Spleen (tissue), 11 donors: ENCODE results near the gene COQ9. TPM values are rescaled to one million over a fixed set of nuclear protein-coding genes. Genes with fewer than 3 reads are reported as not detected.

ENCODE experiments used
- DNase-seq: peaks from one replicate; pipeline ENCODE4 v3.0.0-alpha.2; 2020
- H3K27ac ChIP-seq, 8 donors: fragments of 200-600 bp; sonication (generic) in 7 of 8; 1 replicate in 4 of 8; 2 replicates in 4 of 8; pipeline versions ENCODE4 v1.5.0 to v1.8.0; 2016 to 2021; ENCODE audit warnings: inconsistent platforms in 4 of 8, mild to moderate bottlenecking in 4 of 8, moderate library complexity in 1 of 8
- H3K27me3 ChIP-seq, 7 donors: fragments of 200-600 bp; sonication (generic) in 6 of 7; replicated peaks in 1 of 7; 1 replicate in 4 of 7; 2 replicates in 3 of 7; pipeline versions ENCODE4 v1.5.0 to v1.8.0; 2016 to 2021; ENCODE audit warnings: inconsistent platforms in 3 of 7, mild to moderate bottlenecking in 1 of 7
- H3K36me3 ChIP-seq, 6 donors: fragments of 200-600 bp; sonication (generic) in 5 of 6; 1 replicate in 4 of 6; 2 replicates in 2 of 6; pipeline versions ENCODE4 v1.5.0 to v1.8.0; 2016 to 2021; ENCODE audit warnings: inconsistent platforms in 2 of 6
- H3K4me1 ChIP-seq, 6 donors: fragments of 200-600 bp; sonication (generic) in 5 of 6; 1 replicate in 3 of 6; 2 replicates in 3 of 6; pipeline versions ENCODE4 v1.5.0 to v1.8.0; 2016 to 2021; ENCODE audit warnings: inconsistent platforms in 3 of 6
- H3K4me3 ChIP-seq, 8 donors: fragments of 200-600 bp; sonication (generic) in 7 of 8; 1 replicate in 4 of 8; 2 replicates in 4 of 8; pipeline versions ENCODE4 v1.5.0 to v1.8.0; 2016 to 2021; ENCODE audit warnings: inconsistent platforms in 4 of 8, mild to moderate bottlenecking in 4 of 8, moderate library complexity in 2 of 8
- H3K9me3 ChIP-seq, 8 donors: fragments of 200-600 bp; sonication (generic) in 7 of 8; 1 replicate in 4 of 8; 2 replicates in 4 of 8; pipeline versions ENCODE4 v1.5.0 to v1.8.0; 2016 to 2021; ENCODE audit warnings: inconsistent platforms in 4 of 8
- POLR2A ChIP-seq, 3 donors: fragments of 450-650 bp; IDR thresholded peaks; one replicate each; pipeline ENCODE4 v1.5.1; 2017; ENCODE audit warnings: antibody characterized with exemption in 3 of 3, mild to moderate bottlenecking in 1 of 3
- POLR2AphosphoS5 ChIP-seq, 3 donors: sonication (generic); formaldehyde crosslinking; IDR thresholded peaks; one replicate each; pipeline ENCODE4 v1.5.1; 2017; ENCODE audit warnings: antibody characterized with exemption in 3 of 3
- WGBS, 5 donors: extraction: QIAGEN DNeasy Blood & Tissue Kit in 3 of 5; methylation state at CpG; one replicate each; pipeline versions ENCODE4 v1.1.5 to v1.1.7; 2013 to 2018; 5-methylcytosine and 5-hydroxymethylcytosine counted together
- intact Hi-C: fragments of 100-400 bp; cut with DNase I; formaldehyde crosslinking; loops from one replicate; pipeline ENCODE4 v1.15.0; 2023; ENCODE audit warnings: low total_unique reads
- polyA plus RNA-seq, 3 donors: library from polyadenylated mRNA; stranded (reverse); fragments of 200-250 nt; gene quantifications; one replicate each; pipeline ENCODE4 v1.2.1, GENCODE V29; 2013
- total RNA-seq, 7 donors: library from RNA; depleted of rRNA in 3 of 7; stranded (reverse); fragments of >200 nt in 3 of 7; fragmentation: NEBNext Ultra II Directional in 4 of 7; extraction: Animal tissue kit (Norgen Biotek cat#: 25700) in 4 of 7; gene quantifications; one replicate each; pipeline versions ENCODE4 v1.1.0 to v1.2.1, GENCODE V29; 2016 to 2021
- TF ChIP-seq, protein P1 (sequence below), 11 experiments: fragments of 200-600 bp in 7 of 11; fragments of 450-650 bp in 4 of 11; sonication (generic) in 4 of 11; IDR thresholded peaks in 8 of 11; conservative IDR thresholded peaks in 3 of 11; 1 replicate in 7 of 11; 2 replicates in 4 of 11; pipeline versions ENCODE4 v1.4.0 to v1.8.0; 2016 to 2021; ENCODE audit warnings: antibody characterized with exemption in 11 of 11, inconsistent platforms in 4 of 11, mild to moderate bottlenecking in 1 of 11
- donor health status: healthy with polysubstance abuse.
- donor health status: DM: no; HTN: no; CAD: no; lungs with moderate emphysema.
- donor health status: DM: no; HTN: no; CAD: no.
- donor health status: Bipolar disorder and iron deficiency.
- donor health status: healthy.
- donor health status: DM: no; HTN: no; CAD: no.
- donor health status: DM: yes; HTN: yes; CAD: no.

COQ9 gene
- total and polyA plus RNA-seq, 10 donors: 25.8 to 39.9 (median 31.4) TPM

DNA sequence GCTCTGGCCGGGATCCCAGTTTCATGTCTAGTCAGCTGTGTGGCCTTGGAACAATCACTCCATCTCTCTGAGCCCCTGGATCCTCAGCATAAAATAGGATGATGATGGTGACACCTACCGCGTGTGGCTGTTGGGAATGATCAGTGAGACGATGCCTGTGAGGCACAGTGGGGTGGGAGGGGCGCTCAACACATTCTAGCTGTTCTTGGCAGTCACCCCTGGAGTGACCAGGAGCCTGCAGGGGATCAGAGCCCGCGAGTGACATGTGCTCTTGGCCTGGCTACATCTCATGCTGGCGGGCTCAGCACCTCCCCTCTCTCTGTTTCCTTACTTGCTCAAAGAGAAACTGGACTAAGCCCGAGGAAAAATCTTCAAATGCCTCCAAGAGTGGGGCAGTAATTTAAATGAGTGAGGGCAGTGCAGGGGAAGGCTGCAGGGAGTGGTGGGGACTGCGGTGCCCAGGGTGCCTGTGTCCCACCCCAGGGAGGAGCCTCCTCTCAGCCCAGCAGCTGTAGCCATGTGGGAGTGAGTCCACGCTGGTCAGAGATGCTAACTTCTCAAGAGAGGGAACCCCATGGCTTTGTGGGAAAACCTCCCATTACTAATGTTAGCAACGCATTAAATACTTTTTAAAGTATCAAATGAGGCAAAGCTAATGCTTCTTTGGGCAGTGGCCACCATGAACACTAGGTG, 62.1 kb downstream of the COQ9 start:
- WGBS, 5 donors: 82 to 85% (median 83%) methylated on average over 12 of the region's 12 CpGs
- peaks cover 0 to 23% (median 4%) of the 10 kb centered on the region in 6 donors for H3K36me3 ChIP-seq
- H3K9me3 ChIP-seq: no peaks in the 10 kb centered on the region
- TF ChIP-seq POLR2AphosphoS5 (IDR thresholded peaks at IDR 0.05) (no peak), POLR2A (IDR thresholded peaks at IDR 0.05) (no peak)
- TF ChIP-seq, protein P1, sequence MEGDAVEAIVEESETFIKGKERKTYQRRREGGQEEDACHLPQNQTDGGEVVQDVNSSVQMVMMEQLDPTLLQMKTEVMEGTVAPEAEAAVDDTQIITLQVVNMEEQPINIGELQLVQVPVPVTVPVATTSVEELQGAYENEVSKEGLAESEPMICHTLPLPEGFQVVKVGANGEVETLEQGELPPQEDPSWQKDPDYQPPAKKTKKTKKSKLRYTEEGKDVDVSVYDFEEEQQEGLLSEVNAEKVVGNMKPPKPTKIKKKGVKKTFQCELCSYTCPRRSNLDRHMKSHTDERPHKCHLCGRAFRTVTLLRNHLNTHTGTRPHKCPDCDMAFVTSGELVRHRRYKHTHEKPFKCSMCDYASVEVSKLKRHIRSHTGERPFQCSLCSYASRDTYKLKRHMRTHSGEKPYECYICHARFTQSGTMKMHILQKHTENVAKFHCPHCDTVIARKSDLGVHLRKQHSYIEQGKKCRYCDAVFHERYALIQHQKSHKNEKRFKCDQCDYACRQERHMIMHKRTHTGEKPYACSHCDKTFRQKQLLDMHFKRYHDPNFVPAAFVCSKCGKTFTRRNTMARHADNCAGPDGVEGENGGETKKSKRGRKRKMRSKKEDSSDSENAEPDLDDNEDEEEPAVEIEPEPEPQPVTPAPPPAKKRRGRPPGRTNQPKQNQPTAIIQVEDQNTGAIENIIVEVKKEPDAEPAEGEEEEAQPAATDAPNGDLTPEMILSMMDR (IDR thresholded peaks at IDR 0.05 in 8 of 11, conservative IDR thresholded peaks at IDR 0.05 in 3 of 11): no peak
- intact Hi-C loops: no loop called here
- DNase-seq: no peak
- H3K4me3 ChIP-seq: no peak overlapping the region
- H3K27me3 ChIP-seq: no peaks in the 10 kb centered on the region
- H3K4me1 ChIP-seq: peaks cover 8 to 47% (median 23%) of the 10 kb centered on the region in 6 donors
- no peak overlapping the region for H3K27ac ChIP-seq

DNA sequence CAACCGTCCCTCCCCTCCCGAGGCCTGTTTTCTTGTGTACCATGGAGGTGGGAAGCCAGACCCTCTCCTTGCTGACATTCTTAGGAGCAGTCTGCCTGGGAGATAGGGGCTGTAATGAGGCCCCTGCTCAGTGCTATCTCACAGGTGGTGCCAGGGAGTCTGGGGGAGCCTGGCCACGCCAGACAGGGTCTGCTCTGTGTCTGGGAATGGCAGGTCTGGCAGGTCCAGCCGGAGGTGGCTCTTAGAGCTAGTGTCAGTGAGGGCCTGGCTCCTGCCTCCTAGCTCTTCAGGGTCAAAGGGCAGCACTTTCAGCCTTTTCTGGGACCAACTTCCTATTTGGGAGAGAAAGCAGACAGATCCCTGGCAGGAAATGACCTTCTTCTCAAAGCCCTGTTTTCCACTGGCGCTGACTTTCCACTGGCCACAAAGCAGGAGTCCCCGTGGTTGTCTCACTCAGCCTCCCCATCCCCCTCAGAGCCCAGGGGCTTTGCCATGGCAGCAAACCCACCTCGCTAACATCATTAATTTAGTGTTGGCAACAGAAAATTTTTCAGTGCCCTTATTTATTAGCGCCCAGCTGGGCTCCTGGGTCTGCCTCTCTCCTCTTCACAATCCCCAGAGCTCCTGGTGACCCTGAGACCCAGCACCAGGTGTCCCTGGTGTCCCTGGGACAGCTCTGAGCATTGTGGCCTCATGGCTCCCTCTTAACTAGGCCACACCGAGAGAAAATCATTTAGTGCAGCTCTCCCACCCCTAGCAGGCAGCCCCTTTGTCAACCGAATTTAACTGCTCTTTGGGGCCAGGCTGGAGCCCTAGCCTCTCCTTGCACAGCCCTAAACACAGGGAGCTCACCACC, 63.0 kb downstream of the COQ9 start:
- H3K4me1 ChIP-seq: peaks cover 8 to 56% (median 32%) of the 10 kb centered on the region in 6 donors
- no peaks in the 10 kb centered on the region for H3K9me3 ChIP-seq
- no peak for TF ChIP-seq POLR2A (IDR thresholded peaks at IDR 0.05)
- no peak for TF ChIP-seq POLR2AphosphoS5 (IDR thresholded peaks at IDR 0.05)
- TF ChIP-seq, protein P1 (IDR thresholded peaks at IDR 0.05 in 8 of 11, conservative IDR thresholded peaks at IDR 0.05 in 3 of 11): no peak
- peaks cover 0 to 32% (median 4%) of the 10 kb centered on the region in 6 donors for H3K36me3 ChIP-seq
- no peak for DNase-seq
- H3K27me3 ChIP-seq: no peaks in the 10 kb centered on the region
- no peak overlapping the region for H3K4me3 ChIP-seq
- WGBS, 5 donors: 61 to 80% (median 75%) methylated on average over 10 of the region's 10 CpGs
- peak overlapping the region in 1 of 8 donors; percentile 30 for H3K27ac ChIP-seq
- intact Hi-C loops: loop anchor here (10.0 kb wide), 1 partner anchor 45 kb away; the partner anchor contains the start of gene POLR2C

Other genes starting within 250 kb of the COQ9 start
- 10 to 100 TPM; 38.0 to 84.6 (median 62.4) TPM for gene ARL2BP, start 202.2 kb upstream of the COQ9 start, total RNA-seq
- 10 to 100 TPM; 30.1 to 65.1 (median 35.7) TPM for gene ARL2BP, start 202.2 kb upstream of the COQ9 start, polyA plus RNA-seq
- gene PLLP, start 162.8 kb upstream of the COQ9 start, total RNA-seq: 10 to 100 TPM in 6 of 7 donors, 1 to 10 TPM in 1; 9.6 to 53.1 (median 29.1) TPM
- gene PLLP, start 162.8 kb upstream of the COQ9 start, polyA plus RNA-seq: 10 to 100 TPM in 1 of 3 donors, 1 to 10 TPM in 2; 4.7 to 19.1 (median 7.0) TPM
- gene CCL22, start 88.7 kb upstream of the COQ9 start, total RNA-seq: 1 to 10 TPM in 5 of 7 donors, under 1 TPM in 2; 0.51 to 6.9 (median 1.9) TPM
- 1 to 10 TPM; 1.0 to 1.9 (median 1.6) TPM for gene CCL22, start 88.7 kb upstream of the COQ9 start, polyA plus RNA-seq
- 1 to 10 TPM in 5 of 7 donors, under 1 TPM in 2; 0.67 to 7.3 (median 1.6) TPM for gene CX3CL1, start 75.0 kb upstream of the COQ9 start, total RNA-seq
- gene CX3CL1, start 75.0 kb upstream of the COQ9 start, polyA plus RNA-seq: 1 to 10 TPM in 2 of 3 donors, under 1 TPM in 1; 0.39 to 2.4 (median 1.5) TPM
- 1 to 10 TPM in 2 of 7 donors, under 1 TPM in 1, not detected in 4; 0.75 to 3.1 (median 1.2) TPM for gene CCL17, start 42.7 kb upstream of the COQ9 start, total RNA-seq
- 1 to 10 TPM in 2 of 3 donors, under 1 TPM in 1; 0.29 to 4.0 (median 2.8) TPM for gene CCL17, start 42.7 kb upstream of the COQ9 start, polyA plus RNA-seq
- gene CIAPIN1, start 94 bp upstream of the COQ9 start, total RNA-seq: 10 to 100 TPM; 21.4 to 39.8 (median 31.3) TPM
- 10 to 100 TPM; 19.6 to 28.4 (median 22.1) TPM for gene CIAPIN1, start 94 bp upstream of the COQ9 start, polyA plus RNA-seq
- gene POLR2C, start 15.2 kb downstream of the COQ9 start, total RNA-seq: 10 to 100 TPM; 42.3 to 75.6 (median 52.7) TPM
- gene POLR2C, start 15.2 kb downstream of the COQ9 start, polyA plus RNA-seq: 10 to 100 TPM; 23.2 to 42.7 (median 35.0) TPM
- gene DOK4, start 39.0 kb downstream of the COQ9 start, total RNA-seq: 10 to 100 TPM in 6 of 7 donors, 1 to 10 TPM in 1; 7.3 to 19.8 (median 16.1) TPM
- 10 to 100 TPM in 1 of 3 donors, 1 to 10 TPM in 2; 4.1 to 10.0 (median 5.5) TPM for gene DOK4, start 39.0 kb downstream of the COQ9 start, polyA plus RNA-seq
- 10 to 100 TPM in 2 of 7 donors, 1 to 10 TPM in 5; 7.0 to 14.8 (median 7.9) TPM for gene CCDC102A, start 89.1 kb downstream of the COQ9 start, total RNA-seq
- gene CCDC102A, start 89.1 kb downstream of the COQ9 start, polyA plus RNA-seq: 1 to 10 TPM; 4.6 to 7.7 (median 4.8) TPM
- gene ADGRG5, start 95.2 kb downstream of the COQ9 start, total RNA-seq: 10 to 100 TPM in 6 of 7 donors, 1 to 10 TPM in 1; 7.3 to 23.8 (median 13.6) TPM
- gene ADGRG5, start 95.2 kb downstream of the COQ9 start, polyA plus RNA-seq: 1 to 10 TPM; 5.2 to 9.7 (median 9.3) TPM
- gene ADGRG1, start 181.2 kb downstream of the COQ9 start, total RNA-seq: 10 to 100 TPM in 4 of 7 donors, 1 to 10 TPM in 3; 6.9 to 23.7 (median 10.5) TPM
- 1 to 10 TPM; 1.0 to 2.7 (median 1.2) TPM for gene ADGRG1, start 181.2 kb downstream of the COQ9 start, polyA plus RNA-seq
- gene ADGRG3, start 220.8 kb downstream of the COQ9 start, total RNA-seq: 100 to 1,000 TPM in 2 of 7 donors, 10 to 100 TPM in 5; 16.6 to 116 (median 34.2) TPM
- 10 to 100 TPM in 1 of 3 donors, 1 to 10 TPM in 2; 2.5 to 15.3 (median 8.5) TPM for gene ADGRG3, start 220.8 kb downstream of the COQ9 start, polyA plus RNA-seq
- 1 to 10 TPM in 1 of 7 donors, under 1 TPM in 2, not detected in 4; 0.20 to 2.1 (median 0.60) TPM for gene DRC7, start 247.3 kb downstream of the COQ9 start, total RNA-seq
- gene DRC7, start 247.3 kb downstream of the COQ9 start, polyA plus RNA-seq: under 1 TPM; 0.03 to 0.11 (median 0.06) TPM